DOHH2 (cell line): ENCODE data around the gene UNC13A.
A peak's percentile ranks its signal among the peaks of the same experiment; 100 is the strongest.

Experiments used
- H3F3A ChIP-seq: fragments of 200-600 bp; sonication (generic), shearing (Covaris generic); 2 replicates; pipeline ENCODE4 v1.6.0; 2016; ENCODE audit warnings: antibody characterized with exemption, mild to moderate bottlenecking; ENCODE audit not compliant: control insufficient read depth, insufficient read depth
- H3K27ac ChIP-seq: fragments of 200-600 bp; sonication (generic); 2 replicates; pipeline ENCODE4 v1.5.1; 2014; ENCODE audit warnings: low read depth, mild to moderate bottlenecking, low read length, moderate library complexity
- H3K27me3 ChIP-seq: fragments of 200-600 bp; sonication (generic); 2 replicates; pipeline ENCODE4 v1.6.1; 2014; ENCODE audit warnings: mild to moderate bottlenecking, low read length, mixed read lengths; ENCODE audit not compliant: control insufficient read depth
- H3K36me3 ChIP-seq: fragments of 200-600 bp; sonication (generic); 2 replicates; pipeline ENCODE4 v1.6.1; 2014; ENCODE audit warnings: mild to moderate bottlenecking, low read length, moderate library complexity, mixed read lengths; ENCODE audit not compliant: control insufficient read depth
- H3K4me1 ChIP-seq: fragments of 200-600 bp; sonication (generic); 2 replicates; pipeline ENCODE4 v1.6.1; 2014; ENCODE audit warnings: mild to moderate bottlenecking, low read length, mixed read lengths; ENCODE audit not compliant: control insufficient read depth
- H3K4me2 ChIP-seq: fragments of 200-600 bp; sonication (generic); 2 replicates; pipeline ENCODE4 v1.6.0; 2014; ENCODE audit warnings: mild to moderate bottlenecking, low read length, moderate library complexity
- H3K4me3 ChIP-seq: fragments of 200-600 bp; sonication (generic); 2 replicates; pipeline ENCODE4 v1.5.1; 2014; ENCODE audit warnings: mild to moderate bottlenecking, low read length, mixed read lengths
- H3K79me2 ChIP-seq: fragments of 200-600 bp; sonication (generic); 2 replicates; pipeline ENCODE4 v1.6.1; 2014; ENCODE audit warnings: mild to moderate bottlenecking, low read length, mixed read lengths; ENCODE audit not compliant: control insufficient read depth
- H3K9me2 ChIP-seq: fragments of 200-600 bp; sonication (generic); replicated peaks from 2 replicates; pipeline ENCODE4 v1.6.1; 2014; ENCODE audit warnings: mild to moderate bottlenecking, low read length, mixed read lengths; ENCODE audit not compliant: control insufficient read depth
- H3K9me3 ChIP-seq: fragments of 200-600 bp; sonication (generic); 2 replicates; pipeline ENCODE4 v1.6.1; 2014; ENCODE audit warnings: antibody characterized with exemption, low read length, mixed read lengths; ENCODE audit not compliant: control insufficient read depth, insufficient read depth
- H4K20me1 ChIP-seq: fragments of 200-600 bp; sonication (generic); 2 replicates; pipeline ENCODE4 v1.6.0; 2014; ENCODE audit warnings: low read depth, mild to moderate bottlenecking, antibody characterized with exemption, low read length, moderate library complexity; ENCODE audit not compliant: control insufficient read depth, insufficient read depth
- EZH2phosphoT487 ChIP-seq: fragments of 200-600 bp; sonication (generic); IDR thresholded peaks from 2 replicates; pipeline ENCODE4 v1.6.1; 2017; ENCODE audit warnings: borderline replicate concordance, mild to moderate bottlenecking, antibody characterized with exemption, low read length, moderate library complexity, mixed read lengths
- TF ChIP-seq, protein P1 (sequence below): fragments of 200-600 bp; sonication (generic); IDR thresholded peaks from one replicate; pipeline ENCODE4 v1.5.1; 2014; ENCODE audit warnings: antibody characterized with exemption, mild to moderate bottlenecking, low read depth, low read length; ENCODE audit not compliant: poor library complexity, severe bottlenecking

The UNC13A gene

DNA sequence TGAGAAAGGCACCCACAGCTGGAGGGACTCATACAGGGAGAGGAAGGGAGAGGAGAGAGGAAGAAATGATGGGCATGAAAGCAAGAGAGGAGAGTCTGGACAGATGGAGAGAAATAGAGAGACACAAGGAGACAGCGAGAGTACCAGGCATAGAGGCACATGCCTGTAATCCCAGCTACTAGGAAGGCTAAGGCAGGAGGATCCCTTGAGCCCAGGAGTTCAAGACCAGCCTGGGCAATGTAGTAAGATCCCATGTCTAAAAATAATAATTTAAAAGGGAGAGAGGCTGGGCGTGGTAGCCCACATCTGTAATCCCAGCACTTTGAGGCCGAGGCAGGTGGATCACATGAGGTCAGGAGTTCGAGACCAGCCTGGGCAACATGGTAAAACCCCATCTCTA, 9.3 kb downstream of the UNC13A start:
- H3K36me3 ChIP-seq, result no peaks in the 10 kb centered on the region
- no peaks in the 10 kb centered on the region for H3K9me2 ChIP-seq
- H3K4me1 ChIP-seq, result peaks cover 8% of the 10 kb centered on the region
- no peak overlapping the region for H3K4me2 ChIP-seq
- H3K9me3 ChIP-seq, result no peaks in the 10 kb centered on the region
- H3K27ac ChIP-seq, result no peak overlapping the region
- no peak for TF ChIP-seq EZH2phosphoT487
- TF ChIP-seq, protein P1, sequence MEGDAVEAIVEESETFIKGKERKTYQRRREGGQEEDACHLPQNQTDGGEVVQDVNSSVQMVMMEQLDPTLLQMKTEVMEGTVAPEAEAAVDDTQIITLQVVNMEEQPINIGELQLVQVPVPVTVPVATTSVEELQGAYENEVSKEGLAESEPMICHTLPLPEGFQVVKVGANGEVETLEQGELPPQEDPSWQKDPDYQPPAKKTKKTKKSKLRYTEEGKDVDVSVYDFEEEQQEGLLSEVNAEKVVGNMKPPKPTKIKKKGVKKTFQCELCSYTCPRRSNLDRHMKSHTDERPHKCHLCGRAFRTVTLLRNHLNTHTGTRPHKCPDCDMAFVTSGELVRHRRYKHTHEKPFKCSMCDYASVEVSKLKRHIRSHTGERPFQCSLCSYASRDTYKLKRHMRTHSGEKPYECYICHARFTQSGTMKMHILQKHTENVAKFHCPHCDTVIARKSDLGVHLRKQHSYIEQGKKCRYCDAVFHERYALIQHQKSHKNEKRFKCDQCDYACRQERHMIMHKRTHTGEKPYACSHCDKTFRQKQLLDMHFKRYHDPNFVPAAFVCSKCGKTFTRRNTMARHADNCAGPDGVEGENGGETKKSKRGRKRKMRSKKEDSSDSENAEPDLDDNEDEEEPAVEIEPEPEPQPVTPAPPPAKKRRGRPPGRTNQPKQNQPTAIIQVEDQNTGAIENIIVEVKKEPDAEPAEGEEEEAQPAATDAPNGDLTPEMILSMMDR, result no peak
- H4K20me1 ChIP-seq, result no peaks in the 10 kb centered on the region
- no peak overlapping the region for H3K4me3 ChIP-seq
- no peaks in the 10 kb centered on the region for H3K79me2 ChIP-seq
- H3K27me3 ChIP-seq, result peaks cover 22% of the 10 kb centered on the region
- H3F3A ChIP-seq, result no peaks in the 10 kb centered on the region

DNA sequence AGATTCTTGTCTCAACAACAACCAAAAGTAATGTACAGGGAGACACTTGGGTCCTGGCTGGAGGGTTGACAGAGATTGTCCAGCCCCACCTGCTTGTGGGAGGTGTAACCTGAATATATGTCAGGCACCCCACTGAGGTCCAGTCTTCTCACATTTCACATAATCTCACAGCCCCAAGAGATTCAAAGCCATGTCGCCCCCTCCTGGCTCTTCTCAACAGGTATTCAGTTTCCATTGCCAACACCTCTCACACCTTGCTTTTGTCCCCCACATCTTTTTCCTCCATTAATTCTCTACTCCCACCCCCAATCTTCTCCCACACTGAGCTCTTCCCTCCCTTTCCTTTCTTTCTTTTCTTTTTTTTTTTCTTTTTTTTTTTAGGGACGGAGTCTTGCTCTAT, 11.2 kb downstream of the UNC13A start:
- Histone ChIP-seq H3F3A (no peaks in the 10 kb centered on the region), H3K9me3 (no peaks in the 10 kb centered on the region), H3K4me1 (peaks cover 9% of the 10 kb centered on the region), H4K20me1 (no peaks in the 10 kb centered on the region), H3K4me3 (no peak overlapping the region), H3K79me2 (no peaks in the 10 kb centered on the region), H3K4me2 (no peak overlapping the region), H3K27me3 (peaks cover 20% of the 10 kb centered on the region), H3K9me2 (no peaks in the 10 kb centered on the region), H3K27ac (no peak overlapping the region), H3K36me3 (no peaks in the 10 kb centered on the region)
- no peak for TF ChIP-seq EZH2phosphoT487
- TF ChIP-seq, protein P1, result peak; percentile 56

DNA sequence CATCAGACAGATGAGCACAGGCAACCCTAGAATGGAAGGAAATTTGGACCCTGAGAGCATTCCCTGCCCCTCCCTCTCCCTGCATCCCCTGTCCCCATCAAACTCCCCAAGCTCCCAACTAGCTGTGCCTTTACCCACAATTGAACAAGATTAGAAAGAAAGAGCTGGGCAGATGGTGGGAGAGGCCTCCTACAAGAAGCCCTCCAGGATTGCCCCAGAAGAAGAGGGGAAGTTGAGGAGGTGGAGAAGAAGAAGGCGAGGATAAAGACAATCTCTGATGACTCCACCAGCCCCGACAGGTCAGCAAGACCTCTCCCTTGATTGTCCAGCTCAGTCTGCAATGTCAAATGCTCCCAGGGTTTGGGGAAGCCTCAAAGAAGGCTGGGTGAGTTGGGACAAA, 11.9 kb downstream of the UNC13A start:
- TF ChIP-seq, protein P1, result no peak
- TF ChIP-seq EZH2phosphoT487, result no peak
- H3F3A ChIP-seq, result no peaks in the 10 kb centered on the region
- H3K27me3 ChIP-seq, result peaks cover 20% of the 10 kb centered on the region
- no peak overlapping the region for H3K4me3 ChIP-seq
- no peaks in the 10 kb centered on the region for H4K20me1 ChIP-seq
- no peaks in the 10 kb centered on the region for H3K9me3 ChIP-seq
- H3K27ac ChIP-seq, result no peak overlapping the region
- H3K79me2 ChIP-seq, result no peaks in the 10 kb centered on the region
- H3K9me2 ChIP-seq, result no peaks in the 10 kb centered on the region
- no peaks in the 10 kb centered on the region for H3K36me3 ChIP-seq
- H3K4me1 ChIP-seq, result peaks cover 11% of the 10 kb centered on the region
- no peak overlapping the region for H3K4me2 ChIP-seq
